HCEC 1CT (cell line): ENCODE results near the gene ZNF689.
"Not testable (repeated sequence)": the region's sequence is repeated elsewhere in the genome, so short reads cannot be mapped to it uniquely, and the experiment has no call there.

ENCODE experiments used
- DNase-seq: peaks from one replicate; pipeline ENCODE4 v3.0.0-alpha.2; 2017

Gene ZNF689

DNA sequence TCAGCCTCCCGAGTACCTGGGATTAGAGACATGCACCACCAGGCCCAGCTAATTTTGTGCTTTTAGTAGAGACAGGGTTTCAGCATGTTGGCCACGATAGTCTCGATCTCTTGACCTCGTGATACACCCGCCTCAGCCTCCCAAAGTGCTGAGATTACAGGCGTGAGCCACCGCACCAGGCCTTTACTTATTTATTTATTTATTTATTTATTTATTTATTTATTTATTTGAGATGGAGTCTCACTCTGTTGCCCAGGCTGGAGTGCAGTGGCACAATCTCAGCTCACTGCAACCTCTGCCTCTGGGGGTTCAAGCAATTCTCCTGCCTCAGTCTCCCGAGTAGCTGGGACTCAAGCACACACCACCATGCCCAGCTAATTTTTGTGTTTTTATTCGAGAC is 19.3 kb downstream of the ZNF689 start:
- DNase-seq = not testable (repeated sequence)

GRCh38 chr16:30589582-30589981 is 20.6 kb downstream of the ZNF689 start:
- not testable (repeated sequence) for DNase-seq

DNA sequence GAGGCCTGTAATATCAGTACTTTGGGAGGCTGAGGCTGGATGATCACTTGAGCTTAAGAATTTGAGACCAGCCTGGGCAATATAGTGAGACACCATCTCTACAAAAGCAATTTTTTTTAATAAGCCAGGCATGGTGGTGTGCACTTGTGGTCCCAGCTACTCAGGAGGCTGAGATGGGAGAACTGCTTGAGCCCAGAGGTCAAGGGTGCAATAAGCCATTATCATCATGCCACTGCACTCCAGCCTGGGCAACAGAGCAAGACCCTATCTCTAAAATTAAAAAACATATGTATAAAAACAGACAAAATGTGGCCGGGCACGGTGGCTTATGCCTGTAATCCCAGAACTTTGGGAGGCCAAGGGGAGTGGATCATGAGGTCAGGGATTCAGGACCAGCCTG is 21.5 kb downstream of the ZNF689 start:
- no peak for DNase-seq

- DNase-seq = peak; percentile 94
These were observed 24.6 kb downstream of the ZNF689 start, which contains the start of gene ZNF785 for GRCh38 chr16:30585400-30586191. Gene ZNF785, minus strand, starts transcription at chr16:30585697. Its CDS starts 86 bp downstream, at chr16:30585611.

DNA sequence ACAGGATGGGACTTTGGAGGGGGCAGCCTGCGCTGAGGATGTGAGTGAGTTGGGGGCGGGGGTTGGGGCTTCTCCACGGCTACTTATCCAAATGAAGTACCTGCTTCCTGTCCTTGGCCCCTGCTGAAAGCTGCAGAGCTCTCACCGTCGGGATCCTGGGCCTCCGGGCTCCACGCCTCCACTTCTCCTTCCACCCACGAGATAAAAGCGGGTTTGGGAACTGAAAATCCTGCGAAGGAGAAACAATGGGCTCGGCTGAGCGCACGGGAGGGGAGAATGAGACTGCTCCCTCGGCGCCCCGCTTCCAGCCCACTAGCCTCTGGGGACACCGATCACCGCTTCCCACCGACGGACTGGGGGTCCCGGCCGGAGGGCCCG is 25.2 kb downstream of the ZNF689 start:
- no peak for DNase-seq

DNA sequence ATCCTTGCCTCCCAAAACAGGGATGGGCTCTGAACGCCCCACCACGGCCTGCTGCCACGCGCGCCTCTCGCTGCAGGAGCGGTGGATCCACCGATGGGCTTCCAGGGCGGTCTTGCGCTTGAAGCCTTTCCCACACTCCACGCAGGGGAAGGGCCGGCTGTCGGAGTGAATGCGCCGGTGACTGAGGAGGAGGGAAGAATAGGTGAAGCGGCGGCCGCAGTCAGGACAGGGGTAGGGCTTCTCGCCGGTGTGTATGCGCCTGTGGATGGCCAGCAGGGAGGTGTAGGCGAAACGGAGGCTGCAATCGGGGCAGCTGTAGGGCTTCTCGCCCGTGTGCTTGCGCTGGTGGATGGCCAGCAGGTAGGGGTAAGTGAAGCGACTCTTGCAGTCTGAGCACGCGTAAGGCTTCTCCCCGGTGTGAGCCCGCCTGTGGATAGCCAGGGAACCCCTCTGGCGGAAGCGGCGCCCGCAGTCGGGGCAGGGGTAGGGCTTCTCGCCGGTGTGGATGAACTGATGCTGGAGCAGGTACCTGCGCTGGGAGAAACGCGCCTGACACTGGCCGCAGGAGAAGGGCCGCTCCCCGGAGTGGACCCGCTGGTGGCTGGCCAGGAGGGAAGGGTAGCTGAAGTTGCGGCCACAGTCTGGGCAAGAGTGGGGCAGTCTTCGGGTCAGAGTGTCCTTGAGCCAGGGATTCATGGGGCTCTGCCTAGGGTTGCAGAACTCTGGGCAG is 27.4 kb downstream of the ZNF689 start:
- no peak for DNase-seq

DNA sequence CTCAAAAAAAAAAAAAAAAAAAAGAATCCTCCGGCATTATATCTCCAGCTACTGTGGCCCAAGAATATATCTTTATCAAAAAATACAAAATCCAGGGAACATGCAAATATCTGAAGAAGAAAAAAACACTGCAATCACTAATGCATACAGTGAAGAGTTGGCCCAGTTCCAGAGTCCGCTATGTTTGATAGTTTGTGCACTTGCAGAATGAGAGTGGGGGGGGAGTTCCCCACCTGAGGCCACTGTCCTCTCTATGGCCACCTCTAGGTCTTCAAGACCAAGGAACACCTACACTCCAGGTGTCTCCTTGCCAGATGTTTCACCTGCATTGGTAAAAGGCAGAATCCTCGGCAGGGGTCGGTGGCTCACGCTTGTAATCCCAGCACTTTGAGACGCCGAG is 28.7 kb downstream of the ZNF689 start:
- DNase-seq = no peak

DNA sequence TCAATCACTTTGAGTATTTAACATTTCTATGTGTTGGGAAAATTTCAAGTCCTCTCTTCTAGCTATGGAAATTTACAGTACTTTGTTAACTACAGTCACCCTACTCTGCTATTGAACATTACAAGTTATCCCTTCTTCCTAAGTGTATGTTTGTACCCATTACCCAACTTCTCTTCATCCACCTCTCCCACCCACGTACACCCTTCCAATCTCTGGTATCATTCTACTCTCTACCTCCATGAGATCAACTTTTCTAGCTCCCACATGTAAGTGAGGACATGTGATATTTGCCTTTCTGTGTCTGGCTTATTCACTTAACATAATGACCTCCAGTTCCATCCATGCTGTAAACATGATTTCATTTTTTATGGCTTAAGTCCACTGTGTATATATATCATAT is 35.5 kb downstream of the ZNF689 start:
- no peak for DNase-seq

GRCh38 chr16:30571445-30572322 is 38.5 kb downstream of the ZNF689 start, which contains the start of gene ZNF688:
Gene ZNF688, minus strand, starts transcription at chr16:30571714. Its CDS starts 85 bp downstream, at chr16:30571629.
- DNase-seq = peak; percentile 96

GRCh38 chr16:30570636-30571444 is 39.3 kb downstream of the ZNF689 start:
- DNase-seq = no peak

- no peak for DNase-seq
These were observed 40.2 kb downstream of the ZNF689 start for GRCh38 chr16:30569746-30570635.

DNA sequence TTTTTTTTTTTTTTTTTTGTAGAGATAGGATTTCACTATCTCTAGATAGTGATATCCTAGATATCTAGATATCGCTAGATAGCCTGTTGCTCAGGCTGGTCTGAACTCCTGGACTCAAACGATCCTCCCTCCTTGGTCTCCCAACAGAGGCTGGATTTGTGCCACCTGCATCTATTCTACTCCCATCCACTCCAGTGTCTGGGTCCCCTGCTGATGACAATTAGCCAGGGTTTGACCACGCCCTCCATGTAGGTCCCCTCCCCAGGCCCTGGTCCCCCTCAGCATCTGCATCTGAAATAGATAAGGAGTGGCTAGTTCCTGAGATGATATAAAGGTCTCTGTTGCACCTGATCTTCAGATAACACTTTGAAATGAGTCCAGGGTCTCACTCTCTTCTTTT is 40.9 kb downstream of the ZNF689 start:
- DNase-seq = no peak

DNA sequence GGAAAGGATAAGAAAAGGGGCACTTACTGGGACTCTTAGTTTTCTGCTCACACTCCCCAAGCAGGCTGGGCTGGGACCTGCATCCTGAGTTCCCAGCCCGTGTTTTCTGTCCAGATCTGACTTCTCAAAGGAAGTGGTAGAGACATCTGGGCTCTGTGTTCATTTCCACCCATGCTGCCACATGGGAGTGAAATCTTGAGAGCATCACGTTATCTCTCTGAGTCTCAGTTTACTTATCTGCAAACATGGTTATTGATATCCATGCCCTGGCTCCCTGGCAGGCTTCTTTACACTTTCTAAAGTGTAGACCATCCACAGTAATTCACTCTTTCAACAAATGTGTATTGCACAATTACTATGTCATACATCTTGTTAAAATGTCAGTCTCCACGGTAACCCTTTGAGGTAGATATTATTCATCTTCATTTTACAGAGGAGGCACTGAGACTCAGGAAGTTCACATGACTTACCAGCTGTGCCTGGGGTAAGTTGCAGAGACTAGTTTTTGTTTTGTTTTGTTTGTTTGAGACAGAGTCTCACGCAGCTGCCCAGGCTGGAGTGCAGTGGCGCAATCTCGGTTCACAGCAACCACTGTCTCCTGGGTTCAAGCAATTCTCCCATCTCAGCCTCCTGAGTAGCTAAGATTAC is 42.1 kb downstream of the ZNF689 start:
- peak; percentile 89 for DNase-seq

DNA sequence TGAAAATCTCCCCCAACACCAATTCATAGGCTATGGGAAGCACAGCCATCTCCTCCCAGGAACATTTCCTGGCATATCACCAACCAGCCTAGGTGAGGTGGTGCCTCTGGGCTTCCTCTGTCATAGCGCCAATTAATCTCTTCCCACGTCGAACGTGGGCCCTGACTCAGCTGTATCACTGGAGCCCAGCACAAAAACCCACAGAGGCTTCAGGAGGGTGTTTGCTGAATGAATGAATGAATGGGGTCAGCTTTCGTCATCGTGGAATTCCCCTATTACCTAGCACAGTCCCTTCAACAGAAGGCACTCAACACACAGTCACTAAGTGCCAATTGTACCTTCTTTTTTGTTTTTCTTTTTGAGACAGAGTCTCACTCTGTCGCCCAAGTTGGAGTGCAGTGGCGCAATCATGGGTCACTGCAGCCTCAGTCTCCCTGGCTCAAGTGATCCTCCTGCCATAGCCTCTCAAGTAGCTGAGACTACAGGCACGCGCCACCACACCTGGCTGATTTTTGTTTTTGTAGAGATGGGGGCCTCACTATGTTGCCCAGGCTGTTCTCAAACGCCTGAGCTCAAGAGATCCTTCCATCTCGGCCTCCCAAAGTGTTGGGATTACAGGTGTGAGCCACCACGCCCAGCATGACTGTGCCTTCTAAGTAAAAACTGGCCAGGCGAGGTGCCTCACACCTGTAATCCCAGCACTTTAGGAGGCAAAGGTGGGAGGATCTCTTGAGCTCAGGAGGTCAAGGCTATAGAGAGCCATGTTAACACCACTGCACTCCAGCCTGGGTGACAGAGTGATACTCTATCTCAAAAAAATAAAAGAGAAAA is 42.8 kb downstream of the ZNF689 start:
- DNase-seq = no peak

GRCh38 chr16:30566531-30566930 is 43.7 kb downstream of the ZNF689 start:
- DNase-seq = no peak

DNA sequence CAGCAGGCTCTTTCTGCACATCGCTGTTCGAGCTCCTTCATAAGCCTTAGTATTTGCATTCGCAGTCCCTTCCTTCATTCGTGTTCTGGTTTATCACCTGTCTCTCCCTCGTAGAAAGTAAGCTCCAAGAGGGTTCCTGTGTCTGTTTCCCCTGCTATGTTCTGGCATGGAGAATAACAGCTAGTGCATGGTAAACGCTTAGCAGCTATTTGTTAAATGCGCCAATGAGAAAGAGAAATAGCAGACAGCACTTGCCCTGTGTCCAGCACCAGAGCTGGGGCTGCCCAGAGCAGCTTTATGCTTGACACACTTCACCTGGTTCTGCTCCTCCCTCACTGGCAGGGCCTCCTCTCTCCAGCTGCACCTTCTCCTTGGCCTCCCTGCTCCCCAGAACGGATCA is 44.2 kb downstream of the ZNF689 start:
- no peak for DNase-seq

DNA sequence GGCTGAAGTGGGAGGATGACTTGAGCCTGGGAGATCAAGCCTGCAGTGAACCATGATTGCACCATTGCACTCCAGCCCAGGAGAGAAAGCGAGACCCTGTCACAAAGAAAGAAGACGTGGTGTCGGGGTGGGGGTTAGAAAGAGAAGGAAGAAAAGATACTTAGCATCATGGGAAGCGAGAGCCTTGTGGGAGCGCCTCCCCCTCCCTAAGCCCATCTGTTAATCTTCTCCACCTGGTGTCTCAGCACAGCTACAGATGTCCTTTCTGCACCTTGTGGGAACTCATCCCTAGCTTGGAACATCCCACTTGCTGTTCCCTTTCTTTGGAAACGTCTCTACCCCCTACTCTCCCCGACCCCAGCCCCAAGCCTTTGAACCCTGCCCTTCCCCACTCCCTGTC is 44.7 kb downstream of the ZNF689 start:
- no peak for DNase-seq

- no peak for DNase-seq
These were observed 48.2 kb downstream of the ZNF689 start for GRCh38 chr16:30562021-30562420.

DNA sequence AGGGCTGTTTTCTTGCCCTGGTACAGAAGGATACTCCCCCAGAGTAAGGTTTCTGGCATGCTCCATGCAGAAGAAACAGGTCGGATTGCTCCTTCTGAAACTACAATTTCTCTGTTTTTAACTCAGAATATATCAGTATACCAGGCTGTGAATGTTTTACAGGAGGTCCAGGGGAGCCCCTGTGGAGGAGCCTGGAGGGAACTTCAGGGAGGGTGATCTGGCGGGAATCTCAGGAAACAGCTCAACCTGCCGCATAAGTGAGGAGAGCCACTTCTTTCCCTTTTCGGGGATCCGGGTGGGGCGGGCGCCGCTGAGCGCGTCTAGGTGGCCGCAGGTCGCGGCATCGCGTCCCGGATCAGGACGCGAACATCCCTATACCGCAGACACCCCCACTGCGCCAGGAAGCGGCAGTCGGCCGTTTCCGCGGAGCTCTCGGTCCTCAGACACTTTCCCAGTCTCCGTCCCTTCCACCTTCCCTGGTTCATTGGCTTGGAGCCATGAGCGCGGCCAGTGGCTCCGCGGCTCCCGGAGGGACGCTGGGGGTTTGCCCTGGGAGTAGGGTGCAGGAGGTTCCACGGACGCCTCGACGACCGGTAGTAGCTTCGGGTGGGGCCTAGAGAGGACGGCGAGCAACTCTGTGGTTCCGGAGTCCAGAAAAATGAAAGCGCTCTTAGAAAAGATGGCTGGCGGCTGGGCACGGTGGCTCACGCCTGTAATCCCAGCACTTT is 48.9 kb downstream of the ZNF689 start:
- no peak for DNase-seq
